SK-N-SH (cell line): ENCODE data around the gene NEMP1. TPM values are rescaled to one million over a fixed set of nuclear protein-coding genes. Genes with fewer than 3 reads are reported as not detected.

Source experiments
- CTCF ChIA-PET: fragments of 300-600, 350-600 bp; formaldehyde crosslinking; extraction: SDS; loops from one replicate; lab custom pipeline; 2021; lab: Yijun Ruan, JAX
- POLR2A ChIA-PET: fragments of 350-600 bp; sonication (Branson Sonifier 250); formaldehyde crosslinking; extraction: SDS; loops from one replicate; lab custom pipeline; 2020; ENCODE audit warnings: antibody characterized with exemption, inconsistent platforms; lab: Yijun Ruan, JAX
- DNase-seq: peaks from one replicate; pipeline ENCODE4 v3.0.0; 2012
- H2AFZ ChIP-seq: fragments of 200-600 bp; sonication (generic); 2 replicates; pipeline ENCODE4 v1.8.1; 2016; ENCODE audit warnings: antibody characterized with exemption, mild to moderate bottlenecking, low read depth
- H3F3A ChIP-seq: fragments of 200-600 bp; sonication (generic); replicated peaks from 2 replicates; pipeline ENCODE3; 2016; ENCODE audit warnings: antibody characterized with exemption, mild to moderate bottlenecking; ENCODE audit not compliant: insufficient read depth
- H3K27ac ChIP-seq, 2 experiments: fragments of 200-500 bp in 1 of 2; fragments of 200-600 bp in 1 of 2; sonication (Bioruptor generic) in 1 of 2; sonication (generic), shearing (Covaris generic) in 1 of 2; 2 replicates each; pipeline versions ENCODE4 v1.5.1 to v1.6.1; 2014 to 2016; ENCODE audit warnings: low read depth in 2 of 2, inconsistent platforms in 1 of 2, low read length in 1 of 2, mild to moderate bottlenecking in 1 of 2, mixed read lengths in 1 of 2
- H3K27me3 ChIP-seq: fragments of 200-600 bp; sonication (generic), shearing (Covaris generic); 2 replicates; pipeline ENCODE4 v1.6.1; 2016; ENCODE audit warnings: mixed run types; ENCODE audit not compliant: insufficient read depth
- H3K36me3 ChIP-seq, 2 experiments: fragments of 200-500 bp in 1 of 2; fragments of 200-600 bp in 1 of 2; sonication (Bioruptor generic) in 1 of 2; sonication (generic) in 1 of 2; replicated peaks in 1 of 2; 2 replicates each; pipeline versions ENCODE3 to v1.5.1; 2014 to 2016; ENCODE audit warnings: low read length in 1 of 2, mild to moderate bottlenecking in 1 of 2; ENCODE audit not compliant: insufficient read depth in 2 of 2, control insufficient read depth in 1 of 2
- H3K4me1 ChIP-seq, 2 experiments: fragments of 200-500 bp in 1 of 2; fragments of 200-600 bp in 1 of 2; sonication (Bioruptor generic) in 1 of 2; sonication (generic), shearing (Covaris generic) in 1 of 2; 2 replicates each; pipeline versions ENCODE4 v1.5.1 to v1.6.1; 2014 to 2016; ENCODE audit warnings: low read depth in 1 of 2, low read length in 1 of 2, mixed run types in 1 of 2; ENCODE audit not compliant: insufficient read depth in 2 of 2, control insufficient read depth in 1 of 2
- H3K4me2 ChIP-seq: fragments of 200-600 bp; sonication (generic), shearing (Covaris generic); 2 replicates; pipeline ENCODE4 v1.6.1; 2017; ENCODE audit warnings: mixed run types
- H3K4me3 ChIP-seq, 2 experiments: fragments of 200-500 bp in 1 of 2; fragments of 200-600 bp in 1 of 2; sonication (Bioruptor generic) in 1 of 2; sonication (generic), shearing (Covaris generic) in 1 of 2; 2 replicates each; pipeline versions ENCODE4 v1.5.1 to v1.8.1; 2014 to 2016; ENCODE audit warnings: low read depth in 2 of 2, inconsistent platforms in 1 of 2, low read length in 1 of 2, mild to moderate bottlenecking in 1 of 2, mixed read lengths in 1 of 2, moderate library complexity in 1 of 2
- H3K79me2 ChIP-seq: fragments of 200-600 bp; sonication (generic); 2 replicates; pipeline ENCODE4 v1.8.1; 2017; ENCODE audit warnings: mild to moderate bottlenecking; ENCODE audit not compliant: insufficient read depth
- H3K9ac ChIP-seq: fragments of 200-600 bp; sonication (generic); 2 replicates; pipeline ENCODE4 v1.6.1; 2017; ENCODE audit warnings: mixed run types
- H3K9me2 ChIP-seq: fragments of 200-600 bp; sonication (generic); 2 replicates; pipeline ENCODE4 v1.6.1; 2017; ENCODE audit warnings: mixed run types
- H3K9me3 ChIP-seq: fragments of 200-600 bp; sonication (generic); 2 replicates; pipeline ENCODE4 v1.6.1; 2017; ENCODE audit warnings: mixed run types, mild to moderate bottlenecking, moderate library complexity
- H4K20me1 ChIP-seq: fragments of 200-600 bp; sonication (generic); 2 replicates; pipeline ENCODE4 v1.6.1; 2017; ENCODE audit warnings: mild to moderate bottlenecking, mixed run types; ENCODE audit not compliant: insufficient read depth
- CTCF ChIP-seq: fragments of 200-600 bp; sonication (generic); IDR thresholded peaks from 2 replicates; pipeline ENCODE4 v1.6.1; 2017; ENCODE audit warnings: antibody characterized with exemption, mild to moderate bottlenecking, moderate library complexity
- EP300 ChIP-seq, 2 experiments: IDR thresholded peaks; 2 replicates each; pipeline versions ENCODE4 v1.4.0 to v1.6.1; 2012; ENCODE audit warnings: borderline replicate concordance in 1 of 2, low read depth in 1 of 2, low read length in 1 of 2
- EZH2phosphoT487 ChIP-seq: fragments of 200-600 bp; sonication (generic); IDR thresholded peaks from 2 replicates; pipeline ENCODE4 v1.6.1; 2017; ENCODE audit warnings: low read depth, mixed run types, mild to moderate bottlenecking, antibody characterized with exemption, moderate library complexity, borderline replicate concordance
- FOSL2 ChIP-seq: IDR thresholded peaks from 2 replicates; pipeline ENCODE4 v1.4.0; 2012; ENCODE audit warnings: low read depth, mild to moderate bottlenecking, moderate library complexity, borderline replicate concordance
- FOXJ3 ChIP-seq: sonication (generic); formaldehyde crosslinking; IDR thresholded peaks from 2 replicates; pipeline ENCODE4 v1.5.1; 2020; ENCODE audit warnings: mild to moderate bottlenecking, missing genetic modification reagents
- FOXM1 ChIP-seq: IDR thresholded peaks from 2 replicates; pipeline ENCODE4 v1.4.0; 2012; ENCODE audit warnings: low read depth, mild to moderate bottlenecking
- GABPA ChIP-seq: IDR thresholded peaks from 2 replicates; pipeline ENCODE4 v1.4.0; 2012; ENCODE audit warnings: low read depth, mild to moderate bottlenecking
- GATA2 ChIP-seq: sonication (generic); formaldehyde crosslinking; IDR thresholded peaks from 2 replicates; pipeline ENCODE4 v1.5.0; 2020; ENCODE audit warnings: mild to moderate bottlenecking, missing genetic modification reagents
- JUND ChIP-seq: IDR thresholded peaks from 2 replicates; pipeline ENCODE4 v1.4.0; 2012
- MAX ChIP-seq: IDR thresholded peaks from 2 replicates; pipeline ENCODE4 v1.4.0; 2012; ENCODE audit warnings: low read depth
- MEF2A ChIP-seq: IDR thresholded peaks from 2 replicates; pipeline ENCODE4 v1.4.0; 2012; ENCODE audit warnings: low read depth, borderline replicate concordance
- PBX3 ChIP-seq: IDR thresholded peaks from 2 replicates; pipeline ENCODE4; 2012
- POLR2AphosphoS5 ChIP-seq: IDR thresholded peaks from 2 replicates; pipeline ENCODE4 v1.6.1; 2012; ENCODE audit warnings: low read depth, low read length
- RAD21 ChIP-seq: IDR thresholded peaks from 2 replicates; pipeline ENCODE4 v1.6.1; 2012; ENCODE audit warnings: mild to moderate bottlenecking, low read length
- REST ChIP-seq: IDR thresholded peaks from 2 replicates; pipeline ENCODE4 v1.6.1; 2012; ENCODE audit warnings: mild to moderate bottlenecking, low read depth, low read length, moderate library complexity
- SIN3A ChIP-seq: IDR thresholded peaks from 2 replicates; pipeline ENCODE4 v1.6.1; 2012; ENCODE audit warnings: low read depth, mild to moderate bottlenecking, low read length, moderate library complexity, borderline replicate concordance
- SMC3 ChIP-seq: IDR thresholded peaks from 2 replicates; pipeline ENCODE4 v1.6.1; 2012; ENCODE audit warnings: low read depth, low read length, improper control_type of control experiment
- TAF1 ChIP-seq: IDR thresholded peaks from 2 replicates; pipeline ENCODE4 v1.6.1; 2012; ENCODE audit warnings: low read depth, mild to moderate bottlenecking, low read length, moderate library complexity, borderline replicate concordance
- USF1 ChIP-seq: IDR thresholded peaks from 2 replicates; pipeline ENCODE4 v1.4.0; 2012; ENCODE audit warnings: low read depth, borderline replicate concordance
- USF2 ChIP-seq: fragments of 150-350 bp; IDR thresholded peaks from 2 replicates; pipeline ENCODE4 v1.6.1; 2017; ENCODE audit warnings: antibody characterized with exemption, low read length, low read depth, borderline replicate concordance
- WGBS: methylation state at CpG from one replicate; pipeline ENCODE4 v1.1.6; 2017; ENCODE audit warnings: low lambda C conversion rate; 5-methylcytosine and 5-hydroxymethylcytosine counted together
- polyA plus RNA-seq, 3 experiments: library from polyadenylated mRNA; depleted of rRNA; stranded (reverse); fragments of >200 nt; gene quantifications; 2 replicates each; pipeline ENCODE4 v1.2.3, GENCODE V29; 2012

Gene NEMP1
- polyA plus RNA-seq, 1 of the 3 experiments (the other 2 are of a cell fraction) = 6.2 TPM

- Histone ChIP-seq H3K4me3 (no peak overlapping the region), H3K4me1 (peaks cover 0 to 2% of the 10 kb centered on the region in 2 experiments; a peak in 1 of 4 replicates), H3F3A (no peaks in the 10 kb centered on the region), H2AFZ (no peak overlapping the region), H4K20me1 (no peaks in the 10 kb centered on the region), H3K9me2 (no peaks in the 10 kb centered on the region), H3K79me2 (no peaks in the 10 kb centered on the region), H3K9me3 (no peaks in the 10 kb centered on the region), H3K9ac (no peak overlapping the region), H3K27me3 (no peaks in the 10 kb centered on the region), H3K36me3 (no peaks in the 10 kb centered on the region), H3K4me2 (no peak overlapping the region), H3K27ac (no peak overlapping the region)
- TF ChIP-seq FOXJ3 (CRISPR knock-in tag) = no peak
- no peak for TF ChIP-seq FOXM1
- no peak for TF ChIP-seq EP300 (IDR thresholded peaks at IDR 0.05; ENCODE audit: borderline replicate concordance in 1 of 2, low read depth in 1 of 2, low read length in 1 of 2)
- TF ChIP-seq SIN3A = no peak
- no peak for TF ChIP-seq GATA2 (CRISPR knock-in tag)
- TF ChIP-seq SMC3 = no peak
- TF ChIP-seq USF1 = no peak
- no peak for TF ChIP-seq RAD21
- no peak for TF ChIP-seq EZH2phosphoT487
- TF ChIP-seq CTCF = no peak
- no peak for TF ChIP-seq MEF2A
- no peak for TF ChIP-seq TAF1
- no peak for TF ChIP-seq JUND
- TF ChIP-seq FOSL2 = no peak
- TF ChIP-seq MAX = no peak
- no peak for TF ChIP-seq POLR2AphosphoS5
- TF ChIP-seq GABPA = no peak
- TF ChIP-seq PBX3 = no peak
- no peak for TF ChIP-seq USF2
- TF ChIP-seq REST = no peak
- WGBS = 76% methylated on average over 7 of the region's 7 CpGs
- ChIA-PET POLR2A (no interaction called here), CTCF (interaction anchor here (1.1 to 23.2 kb wide), 8 partner anchors 8 to 110 kb away, joined by 4 to 339 read pairs (median 7); partner anchors contain the start of genes NEMP1 and ZBTB39)
- DNase-seq = no peak
These were observed 25.3 kb upstream of the NEMP1 start for GRCh38 chr12:57103856-57104255.
